IgD-negative memory B cell (primary cell): ENCODE measurements around the gene NRG3. TPM values are rescaled to one million over a fixed set of nuclear protein-coding genes. Genes with fewer than 3 reads are reported as not detected.

ENCODE experiments used
- H3K27ac Mint-ChIP-seq, 3 donors: one replicate each; pipeline ENCODE4 v1.8.0; 2020 to 2022; ENCODE audit warnings: mild to moderate bottlenecking in 3 of 3, mixed read lengths in 3 of 3, moderate library complexity in 1 of 3
- H3K27me3 Mint-ChIP-seq: one replicate; pipeline ENCODE4 v1.8.0; 2021; ENCODE audit warnings: mixed read lengths
- H3K36me3 Mint-ChIP-seq: one replicate; pipeline ENCODE4 v1.8.0; 2020; ENCODE audit warnings: mild to moderate bottlenecking, mixed read lengths
- H3K4me1 Mint-ChIP-seq, 3 donors: one replicate each; pipeline ENCODE4 v1.8.0; 2020 to 2022; ENCODE audit warnings: mixed read lengths in 3 of 3, mild to moderate bottlenecking in 1 of 3
- H3K4me3 Mint-ChIP-seq, 4 donors: one replicate each; pipeline ENCODE4 v1.8.0; 2020 to 2022; ENCODE audit warnings: mild to moderate bottlenecking in 4 of 4, mixed read lengths in 4 of 4, moderate library complexity in 3 of 4
- H3K9me3 Mint-ChIP-seq, 3 donors: one replicate each; pipeline ENCODE4 v1.8.0; 2020 to 2021; ENCODE audit warnings: mixed read lengths in 3 of 3, mild to moderate bottlenecking in 1 of 3
- polyA plus RNA-seq: library from polyadenylated mRNA; unstranded; fragments of 300-500 nt; fragmentation: Illumina TruSeq; gene quantifications from one replicate; pipeline ENCODE4 v1.2.3, GENCODE V29; 2021

Gene NRG3
- polyA plus RNA-seq, 1 donor from 2014 or later, result not detected

GRCh38 chr10:82150123-82150900 lies 275.3 kb downstream of the NRG3 start:
- Mint-ChIP-seq H3K4me3 (no peak overlapping the region), H3K36me3 (no peaks in the 10 kb centered on the region), H3K4me1 (no peaks in the 10 kb centered on the region), H3K27me3 (no peaks in the 10 kb centered on the region), H3K27ac (no peak overlapping the region), H3K9me3 (peaks cover 0 to 14% (median 3%) of the 10 kb centered on the region in 3 donors)

DNA sequence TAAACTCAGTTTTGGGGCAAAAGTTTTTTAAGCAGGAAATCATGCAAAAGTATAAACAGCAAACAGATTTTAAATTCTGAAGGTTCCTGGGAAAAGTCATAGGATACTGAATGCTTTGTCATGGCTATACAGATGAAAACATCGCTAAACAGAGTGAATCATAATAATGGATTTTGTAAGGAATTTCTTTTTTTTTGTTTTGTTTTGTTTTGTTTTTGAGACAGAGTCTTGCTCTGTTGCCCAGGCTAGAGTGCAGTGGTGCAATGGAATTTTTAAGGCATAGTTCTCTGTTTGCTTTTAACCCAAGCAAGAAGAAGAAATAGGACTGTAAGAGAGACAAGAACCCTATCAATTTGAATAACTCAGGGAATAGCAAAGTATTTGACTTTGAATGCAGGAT lies 285.3 kb downstream of the NRG3 start:
- H3K27ac Mint-ChIP-seq, result no peak overlapping the region
- H3K4me1 Mint-ChIP-seq, result no peaks in the 10 kb centered on the region
- no peaks in the 10 kb centered on the region for H3K27me3 Mint-ChIP-seq
- no peak overlapping the region for H3K4me3 Mint-ChIP-seq
- H3K36me3 Mint-ChIP-seq, result no peaks in the 10 kb centered on the region
- H3K9me3 Mint-ChIP-seq, result peaks cover 0 to 14% (median 0%) of the 10 kb centered on the region in 3 donors

DNA sequence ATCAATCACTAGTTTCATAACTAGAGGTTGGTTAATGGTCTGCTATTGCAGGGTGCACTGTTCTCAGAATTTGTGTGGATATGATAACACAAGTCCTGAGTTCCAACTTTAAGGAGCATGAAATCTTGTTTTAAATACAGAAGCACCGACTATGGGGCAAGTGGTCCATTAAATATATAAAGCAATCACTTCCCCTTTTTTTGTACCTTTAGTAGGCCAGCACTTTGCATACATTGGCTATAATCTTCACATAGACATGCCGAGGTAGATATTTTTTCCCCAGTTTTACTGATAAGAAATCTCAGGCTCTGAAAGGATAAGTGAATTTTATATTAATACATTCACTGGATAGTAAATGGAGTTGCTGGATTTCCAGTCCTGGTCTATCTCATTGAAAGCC lies 286.3 kb downstream of the NRG3 start:
- H3K27me3 Mint-ChIP-seq, result no peaks in the 10 kb centered on the region
- H3K9me3 Mint-ChIP-seq, result peaks cover 0 to 14% (median 0%) of the 10 kb centered on the region in 3 donors
- no peak overlapping the region for H3K4me3 Mint-ChIP-seq
- no peaks in the 10 kb centered on the region for H3K36me3 Mint-ChIP-seq
- H3K4me1 Mint-ChIP-seq, result no peaks in the 10 kb centered on the region
- no peak overlapping the region for H3K27ac Mint-ChIP-seq

DNA sequence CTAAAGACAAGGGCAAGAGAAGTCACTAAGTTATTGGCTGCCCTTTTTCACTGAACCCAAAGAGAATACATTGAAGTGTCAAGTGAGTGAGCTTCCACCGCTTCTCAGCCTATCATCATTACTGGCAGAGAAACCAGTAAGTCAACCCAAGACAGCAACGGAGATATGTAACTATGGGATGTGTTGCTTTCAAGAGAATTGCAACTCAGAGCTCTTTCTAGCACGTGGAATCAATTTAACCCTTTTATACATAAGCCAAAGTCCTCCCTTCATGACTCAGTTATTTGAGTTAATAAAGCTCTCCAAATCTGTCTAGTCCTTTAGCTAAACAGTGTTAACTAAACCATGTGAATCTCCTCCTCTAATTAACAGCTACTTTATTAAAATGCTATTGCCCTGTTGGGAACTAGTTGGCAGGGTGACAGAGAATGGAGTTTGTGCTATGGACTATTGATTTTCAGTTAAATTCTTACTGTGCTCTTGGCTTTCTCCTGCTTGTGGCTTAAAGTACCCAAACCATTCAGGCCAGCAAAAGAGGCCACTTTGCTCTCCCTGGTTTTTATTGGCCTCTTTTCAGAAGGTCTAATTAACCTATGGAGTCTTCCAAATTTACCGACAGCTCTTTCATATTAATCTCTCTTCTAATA lies 287.7 kb downstream of the NRG3 start:
- H3K4me1 Mint-ChIP-seq, result no peaks in the 10 kb centered on the region

DNA sequence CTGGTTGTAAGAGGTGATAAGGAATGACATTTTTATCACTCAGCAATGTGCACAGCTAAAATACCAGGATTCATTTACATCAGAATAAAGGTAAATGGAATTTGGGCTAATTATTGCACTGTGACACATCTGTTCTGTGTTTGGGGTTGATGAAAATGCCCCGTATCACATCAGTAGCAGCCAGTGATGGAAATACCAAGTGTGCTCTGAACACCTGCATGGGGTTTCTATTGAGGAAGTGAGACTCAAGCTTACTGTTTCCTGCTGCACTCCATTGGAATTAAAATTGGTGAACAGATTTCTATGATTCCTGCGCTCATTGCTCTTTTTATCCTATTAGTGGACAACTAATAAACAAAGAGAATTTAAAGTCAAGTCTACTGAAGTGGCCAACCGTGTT lies 296.9 kb downstream of the NRG3 start:
- Mint-ChIP-seq H3K36me3 (no peaks in the 10 kb centered on the region), H3K4me3 (no peak overlapping the region), H3K27me3 (no peaks in the 10 kb centered on the region), H3K4me1 (no peaks in the 10 kb centered on the region), H3K9me3 (peaks cover 0 to 11% (median 0%) of the 10 kb centered on the region in 3 donors), H3K27ac (no peak overlapping the region)

More for the DNA sequence above, 287.7 kb downstream of the NRG3 start:
- peaks cover 0 to 12% (median 0%) of the 10 kb centered on the region in 3 donors for H3K9me3 Mint-ChIP-seq
- no peak overlapping the region for H3K27ac Mint-ChIP-seq
- no peaks in the 10 kb centered on the region for H3K27me3 Mint-ChIP-seq
- H3K4me3 Mint-ChIP-seq, result no peak overlapping the region
- H3K36me3 Mint-ChIP-seq, result no peaks in the 10 kb centered on the region

DNA sequence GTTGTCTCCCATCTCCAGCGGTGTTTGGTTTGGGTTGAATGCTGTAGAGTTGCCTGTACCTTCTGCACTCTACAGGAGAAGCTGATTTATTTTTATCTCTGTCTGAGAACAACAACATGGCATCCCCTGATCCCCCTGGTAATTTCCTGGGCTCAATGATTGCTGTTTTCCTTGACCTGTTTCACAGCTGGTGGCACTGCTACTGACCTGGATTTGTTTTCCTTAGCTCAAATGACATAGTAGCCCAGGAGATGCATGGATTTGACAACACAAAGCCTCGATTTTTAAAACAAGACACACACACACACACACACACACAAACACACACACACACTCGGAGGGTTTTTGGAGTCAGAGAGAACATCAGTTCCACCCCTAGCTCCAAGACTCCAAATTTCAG lies 301.6 kb downstream of the NRG3 start:
- no peaks in the 10 kb centered on the region for H3K27me3 Mint-ChIP-seq
- H3K27ac Mint-ChIP-seq, result no peak overlapping the region
- peaks cover 2 to 15% (median 2%) of the 10 kb centered on the region in 3 donors for H3K9me3 Mint-ChIP-seq

DNA sequence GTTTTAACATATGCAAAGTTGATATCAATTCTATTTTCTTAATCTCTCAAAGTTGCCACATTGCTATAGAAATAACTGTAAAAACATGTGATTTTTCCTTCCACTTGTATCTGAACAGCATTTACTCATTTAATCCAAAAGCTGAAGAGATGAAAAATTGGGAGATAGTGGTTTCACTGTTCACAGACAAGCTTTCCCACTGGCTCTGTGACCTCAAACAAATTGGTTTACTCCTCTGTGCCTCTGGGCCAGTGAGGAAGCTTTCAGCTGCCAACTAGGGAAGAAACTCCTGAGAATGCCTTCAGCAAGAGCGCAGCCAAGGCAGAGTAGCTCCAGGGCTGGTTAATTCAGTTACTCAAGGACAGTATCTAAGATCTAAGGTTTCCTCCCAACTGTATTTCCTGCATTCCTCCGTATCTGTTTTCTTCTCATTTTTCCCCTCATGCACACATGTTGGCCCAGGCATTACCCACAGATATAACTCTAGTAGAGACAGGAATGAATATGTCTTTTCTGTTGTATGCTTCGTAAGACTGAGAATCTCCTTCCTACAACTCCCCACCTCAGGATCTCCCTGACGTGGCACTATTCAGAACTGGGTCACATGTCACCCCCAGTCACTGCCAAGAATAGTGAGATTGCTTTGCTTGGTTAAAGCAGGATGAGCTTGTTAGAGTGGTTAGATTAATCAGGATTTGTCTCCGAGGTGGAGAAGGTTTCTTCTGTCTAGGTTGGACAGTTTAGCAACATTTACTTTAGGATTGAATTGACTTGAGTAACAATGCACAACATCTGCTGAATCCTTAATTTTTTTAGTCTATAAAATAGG lies 315.7 kb downstream of the NRG3 start:
- H3K27ac Mint-ChIP-seq, result no peak overlapping the region
- no peaks in the 10 kb centered on the region for H3K36me3 Mint-ChIP-seq
- no peaks in the 10 kb centered on the region for H3K27me3 Mint-ChIP-seq
- H3K4me3 Mint-ChIP-seq, result no peak overlapping the region
- H3K4me1 Mint-ChIP-seq, result no peaks in the 10 kb centered on the region
- peaks cover 0 to 3% (median 0%) of the 10 kb centered on the region in 3 donors for H3K9me3 Mint-ChIP-seq

More for the DNA sequence above, 301.6 kb downstream of the NRG3 start:
- no peaks in the 10 kb centered on the region for H3K36me3 Mint-ChIP-seq
- no peak overlapping the region for H3K4me3 Mint-ChIP-seq
- H3K4me1 Mint-ChIP-seq, result no peaks in the 10 kb centered on the region

- Mint-ChIP-seq H3K27ac (no peak overlapping the region), H3K27me3 (no peaks in the 10 kb centered on the region), H3K4me3 (no peak overlapping the region), H3K36me3 (no peaks in the 10 kb centered on the region), H3K9me3 (peaks cover 0 to 3% (median 0%) of the 10 kb centered on the region in 3 donors), H3K4me1 (no peaks in the 10 kb centered on the region)
Measured at GRCh38 chr10:82191653-82192052, 316.7 kb downstream of the NRG3 start.

DNA sequence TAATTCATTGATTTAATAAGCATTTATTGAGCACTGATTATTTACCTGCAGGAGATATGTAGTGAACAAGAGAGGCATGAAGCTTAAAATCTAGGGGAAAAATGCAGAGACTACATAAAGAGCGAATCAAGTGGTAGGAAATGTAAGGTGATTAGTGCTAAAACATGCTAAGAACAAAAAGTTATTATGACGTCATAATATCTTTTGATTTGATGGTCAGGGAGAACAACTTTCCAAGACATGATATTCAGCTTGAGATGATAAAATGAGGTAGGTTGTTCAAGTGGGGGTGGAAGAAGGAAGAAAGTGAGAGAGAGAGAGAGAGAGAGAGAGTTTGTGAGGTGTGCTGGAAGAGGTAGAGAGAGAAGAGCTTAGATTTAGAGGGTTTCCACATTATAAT lies 317.7 kb downstream of the NRG3 start:
- Mint-ChIP-seq H3K9me3 (peaks cover 0 to 3% (median 0%) of the 10 kb centered on the region in 3 donors), H3K36me3 (no peaks in the 10 kb centered on the region), H3K27me3 (no peaks in the 10 kb centered on the region), H3K4me3 (no peak overlapping the region), H3K27ac (no peak overlapping the region), H3K4me1 (no peaks in the 10 kb centered on the region)

DNA sequence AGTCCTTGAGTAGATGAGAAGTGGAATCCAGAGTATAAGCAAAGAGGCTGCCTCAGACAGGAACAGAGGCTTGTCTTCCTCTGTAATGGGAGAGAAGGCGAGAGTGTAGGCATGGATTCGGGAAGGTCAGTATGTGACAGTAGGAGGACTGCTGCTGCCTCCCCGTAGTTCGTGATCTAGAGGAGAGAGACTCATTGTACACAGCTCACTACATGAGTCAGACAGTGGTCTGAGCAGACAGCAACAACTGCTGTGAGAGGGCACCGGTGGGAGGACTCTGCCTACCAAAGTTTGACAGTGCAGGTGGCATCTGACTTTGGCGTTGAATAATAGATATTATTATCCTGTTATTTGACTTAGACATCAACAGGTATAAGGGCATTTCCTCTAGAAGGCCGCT lies 319.4 kb downstream of the NRG3 start:
- H3K36me3 Mint-ChIP-seq, result no peaks in the 10 kb centered on the region
- no peak overlapping the region for H3K27ac Mint-ChIP-seq
- no peaks in the 10 kb centered on the region for H3K9me3 Mint-ChIP-seq
- no peak overlapping the region for H3K4me3 Mint-ChIP-seq
- no peaks in the 10 kb centered on the region for H3K27me3 Mint-ChIP-seq
- no peaks in the 10 kb centered on the region for H3K4me1 Mint-ChIP-seq

GRCh38 chr10:82206831-82207230 lies 331.8 kb downstream of the NRG3 start:
- Mint-ChIP-seq H3K9me3 (peaks cover 3 to 9% (median 7%) of the 10 kb centered on the region in 3 donors), H3K4me3 (no peak overlapping the region), H3K4me1 (no peaks in the 10 kb centered on the region), H3K36me3 (no peaks in the 10 kb centered on the region), H3K27ac (no peak overlapping the region), H3K27me3 (no peaks in the 10 kb centered on the region)

DNA sequence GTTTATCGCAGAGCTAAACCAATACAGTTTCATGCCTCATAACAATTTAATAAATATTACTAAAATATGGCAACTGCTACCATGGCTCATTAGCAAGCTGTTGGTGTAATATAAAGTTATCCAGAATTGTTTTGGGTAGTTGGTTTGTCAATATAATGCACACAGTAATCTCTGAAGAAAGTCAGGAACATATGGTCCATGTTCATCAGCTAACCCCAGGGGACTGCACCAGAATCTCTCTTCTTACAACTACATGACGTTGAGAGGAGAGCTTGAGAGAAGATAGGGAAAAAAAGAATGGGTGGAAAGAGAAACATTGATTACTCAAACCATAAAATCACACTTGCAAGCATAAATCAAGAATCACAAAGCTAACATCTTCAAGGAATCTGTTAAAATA lies 333.7 kb downstream of the NRG3 start:
- no peaks in the 10 kb centered on the region for H3K4me1 Mint-ChIP-seq
- H3K27ac Mint-ChIP-seq, result no peak overlapping the region
- no peaks in the 10 kb centered on the region for H3K36me3 Mint-ChIP-seq
- no peak overlapping the region for H3K4me3 Mint-ChIP-seq
- H3K27me3 Mint-ChIP-seq, result no peaks in the 10 kb centered on the region
- H3K9me3 Mint-ChIP-seq, result peaks cover 2 to 5% (median 5%) of the 10 kb centered on the region in 3 donors

GRCh38 chr10:82210331-82210730 lies 335.3 kb downstream of the NRG3 start:
- H3K27ac Mint-ChIP-seq, result no peak overlapping the region

GRCh38 chr10:82211346-82211745 lies 336.4 kb downstream of the NRG3 start:
- H3K4me3 Mint-ChIP-seq, result no peak overlapping the region
- H3K9me3 Mint-ChIP-seq, result peaks cover 0 to 4% (median 0%) of the 10 kb centered on the region in 3 donors
- no peak overlapping the region for H3K27ac Mint-ChIP-seq
- no peaks in the 10 kb centered on the region for H3K36me3 Mint-ChIP-seq
- no peaks in the 10 kb centered on the region for H3K27me3 Mint-ChIP-seq
- no peaks in the 10 kb centered on the region for H3K4me1 Mint-ChIP-seq

More at GRCh38 chr10:82210331-82210730, 335.3 kb downstream of the NRG3 start:
- H3K9me3 Mint-ChIP-seq, result peaks cover 0 to 5% (median 4%) of the 10 kb centered on the region in 3 donors
- no peak overlapping the region for H3K4me3 Mint-ChIP-seq
- H3K36me3 Mint-ChIP-seq, result no peaks in the 10 kb centered on the region
- H3K4me1 Mint-ChIP-seq, result no peaks in the 10 kb centered on the region
- H3K27me3 Mint-ChIP-seq, result no peaks in the 10 kb centered on the region

DNA sequence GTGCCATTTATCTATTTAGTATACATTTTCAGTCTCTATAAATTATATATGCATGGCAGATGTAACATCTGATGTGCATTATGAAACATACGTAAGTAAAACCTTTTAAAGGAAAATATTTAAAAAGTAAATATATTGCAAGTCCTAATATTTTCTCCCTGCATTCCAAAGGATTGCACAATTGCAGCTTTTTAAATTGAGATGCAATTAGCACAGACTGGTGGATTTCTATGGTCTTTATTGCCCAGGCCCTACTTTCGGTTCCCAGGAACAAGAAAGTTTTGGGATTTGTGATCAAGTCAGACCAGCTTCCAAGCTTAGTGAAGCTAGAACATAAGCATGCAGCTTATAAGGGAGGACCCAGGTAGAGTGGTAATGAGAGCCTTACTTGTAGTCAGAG lies 337.8 kb downstream of the NRG3 start:
- H3K9me3 Mint-ChIP-seq, result peaks cover 0 to 4% (median 0%) of the 10 kb centered on the region in 3 donors
- H3K4me1 Mint-ChIP-seq, result no peaks in the 10 kb centered on the region
- no peaks in the 10 kb centered on the region for H3K36me3 Mint-ChIP-seq
- no peaks in the 10 kb centered on the region for H3K27me3 Mint-ChIP-seq
- H3K27ac Mint-ChIP-seq, result no peak overlapping the region
- no peak overlapping the region for H3K4me3 Mint-ChIP-seq
